Left lung (tissue), 10 donors: ENCODE measurements around the gene CCDC124. TPM values are rescaled to one million over a fixed set of nuclear protein-coding genes. Genes with fewer than 3 reads are reported as not detected.

Source experiments
- ATAC-seq: fragments of 200-7000 bp; cut with Tn5 transposase; one replicate; pipeline ENCODE4 v1.9.1; 2020; ENCODE audit warnings: moderate library complexity
- DNase-seq, 4 donors: peaks; one replicate each; pipeline ENCODE4 v3.0.0-alpha.2; 2013 to 2020
- H3K27ac ChIP-seq, 2 donors: fragments of 200-600 bp; sonication (generic) in 1 of 2; one replicate each; pipeline versions ENCODE4 v1.5.0 to v1.8.0; 2020 to 2021
- H3K27me3 ChIP-seq, 2 donors: fragments of 200-600 bp; sonication (generic) in 1 of 2; one replicate each; pipeline versions ENCODE4 v1.5.0 to v1.8.0; 2020 to 2021
- H3K36me3 ChIP-seq, 2 donors: fragments of 200-600 bp; sonication (generic) in 1 of 2; one replicate each; pipeline versions ENCODE4 v1.5.0 to v1.8.0; 2020 to 2021
- H3K4me1 ChIP-seq, 2 donors: fragments of 200-600 bp; one replicate each; pipeline ENCODE4 v1.8.0; 2021
- H3K4me3 ChIP-seq, 2 donors: fragments of 200-600 bp; sonication (generic) in 1 of 2; one replicate each; pipeline versions ENCODE4 v1.5.0 to v1.8.0; 2020 to 2021; ENCODE audit warnings: mild to moderate bottlenecking in 1 of 2
- H3K9me3 ChIP-seq, 2 donors: fragments of 200-600 bp; sonication (generic) in 1 of 2; one replicate each; pipeline versions ENCODE4 v1.5.0 to v1.8.0; 2020 to 2021
- CTCF ChIP-seq, 2 donors: fragments of 200-600 bp; sonication (generic) in 1 of 2; IDR thresholded peaks; one replicate each; pipeline versions ENCODE4 v1.5.0 to v1.8.0; 2021; ENCODE audit warnings: antibody characterized with exemption in 2 of 2
- intact Hi-C, 2 donors: fragments of 100-400 bp; cut with DNase I; formaldehyde crosslinking; loops; one replicate each; pipeline versions ENCODE4 v1.11.2 to v1.14.2; 2022
- polyA plus RNA-seq, 6 donors: library from polyadenylated mRNA; unstranded; fragments of 120-200 nt; gene quantifications; one replicate each; pipeline ENCODE4 v1.2.1, GENCODE V29; 2013; ENCODE audit not compliant: insufficient read length in 6 of 6
- total RNA-seq, 2 donors: library from RNA; stranded (reverse); fragmentation: NEBNext Ultra II Directional; extraction: Animal tissue kit (Norgen Biotek cat#: 25700); gene quantifications; one replicate each; pipeline ENCODE4 v1.2.1, GENCODE V29; 2021
- donor health status: DM: no; HTN: yes; CAD: no.
- donor health status: DM: no; HTN: no; CAD: no.

The CCDC124 gene
- total and polyA plus RNA-seq, 8 donors: 42.0 to 75.7 (median 55.8) TPM

GRCh38 chr19:17951157-17951989 lies 18.6 kb downstream of the CCDC124 start:
- Histone ChIP-seq H3K4me1 (peaks cover 9 to 57% of the 10 kb centered on the region in 2 donors), H3K27me3 (peaks cover 56 to 83% of the 10 kb centered on the region in 2 donors), H3K4me3 (no peak overlapping the region), H3K36me3 (no peaks in the 10 kb centered on the region), H3K27ac (no peak overlapping the region), H3K9me3 (no peaks in the 10 kb centered on the region)
- intact Hi-C loops: no loop called here
- no peak for DNase-seq
- no peak for TF ChIP-seq CTCF (IDR thresholded peaks at IDR 0.05)
- no peak for ATAC-seq

GRCh38 chr19:17951990-17952976 lies 19.5 kb downstream of the CCDC124 start:
- Histone ChIP-seq H3K4me1 (peaks cover 9 to 48% of the 10 kb centered on the region in 2 donors), H3K9me3 (no peaks in the 10 kb centered on the region), H3K27ac (no peak overlapping the region), H3K36me3 (no peaks in the 10 kb centered on the region), H3K4me3 (no peak overlapping the region), H3K27me3 (peaks cover 56 to 89% of the 10 kb centered on the region in 2 donors)
- DNase-seq: no peak
- TF ChIP-seq CTCF (IDR thresholded peaks at IDR 0.05): no peak
- ATAC-seq: no peak
- intact Hi-C loops: no loop called here

GRCh38 chr19:17953316-17953801 lies 20.5 kb downstream of the CCDC124 start:
- intact Hi-C loops: no loop called here
- H3K27me3 ChIP-seq: peaks cover 56 to 95% of the 10 kb centered on the region in 2 donors

GRCh38 chr19:17953869-17954268 lies 21.1 kb downstream of the CCDC124 start:
- Histone ChIP-seq H3K9me3 (no peaks in the 10 kb centered on the region), H3K4me3 (no peak overlapping the region), H3K36me3 (no peaks in the 10 kb centered on the region), H3K4me1 (peaks cover 5 to 38% of the 10 kb centered on the region in 2 donors), H3K27me3 (peaks cover 54 to 90% of the 10 kb centered on the region in 2 donors), H3K27ac (no peak overlapping the region)
- intact Hi-C loops: no loop called here
- no peak for DNase-seq
- ATAC-seq: no peak
- TF ChIP-seq CTCF (IDR thresholded peaks at IDR 0.05): no peak

More at GRCh38 chr19:17953316-17953801, 20.5 kb downstream of the CCDC124 start:
- no peak for TF ChIP-seq CTCF (IDR thresholded peaks at IDR 0.05)
- no peak overlapping the region for H3K4me3 ChIP-seq
- H3K4me1 ChIP-seq: peaks cover 9 to 43% of the 10 kb centered on the region in 2 donors
- DNase-seq: no peak
- H3K36me3 ChIP-seq: no peaks in the 10 kb centered on the region
- H3K27ac ChIP-seq: no peak overlapping the region
- ATAC-seq: no peak
- H3K9me3 ChIP-seq: no peaks in the 10 kb centered on the region
